SK-N-SH (cell line): ENCODE data around the gene KAT2A. TPM values are rescaled to one million over a fixed set of nuclear protein-coding genes. Genes with fewer than 3 reads are reported as not detected.

Source experiments
- CTCF ChIA-PET: fragments of 300-600, 350-600 bp; formaldehyde crosslinking; extraction: SDS; loops from one replicate; lab custom pipeline; 2021; lab: Yijun Ruan, JAX
- POLR2A ChIA-PET: fragments of 350-600 bp; sonication (Branson Sonifier 250); formaldehyde crosslinking; extraction: SDS; loops from one replicate; lab custom pipeline; 2020; ENCODE audit warnings: antibody characterized with exemption, inconsistent platforms; lab: Yijun Ruan, JAX
- DNase-seq: peaks from one replicate; pipeline ENCODE4 v3.0.0; 2012
- H2AFZ ChIP-seq: fragments of 200-600 bp; sonication (generic); 2 replicates; pipeline ENCODE4 v1.8.1; 2016; ENCODE audit warnings: antibody characterized with exemption, mild to moderate bottlenecking, low read depth
- H3F3A ChIP-seq: fragments of 200-600 bp; sonication (generic); replicated peaks from 2 replicates; pipeline ENCODE3; 2016; ENCODE audit warnings: antibody characterized with exemption, mild to moderate bottlenecking; ENCODE audit not compliant: insufficient read depth
- H3K27ac ChIP-seq, 2 experiments: fragments of 200-500 bp in 1 of 2; fragments of 200-600 bp in 1 of 2; sonication (Bioruptor generic) in 1 of 2; sonication (generic), shearing (Covaris generic) in 1 of 2; 2 replicates each; pipeline versions ENCODE4 v1.5.1 to v1.6.1; 2014 to 2016; ENCODE audit warnings: low read depth in 2 of 2, inconsistent platforms in 1 of 2, low read length in 1 of 2, mild to moderate bottlenecking in 1 of 2, mixed read lengths in 1 of 2
- H3K27me3 ChIP-seq: fragments of 200-600 bp; sonication (generic), shearing (Covaris generic); 2 replicates; pipeline ENCODE4 v1.6.1; 2016; ENCODE audit warnings: mixed run types; ENCODE audit not compliant: insufficient read depth
- H3K36me3 ChIP-seq, 2 experiments: fragments of 200-500 bp in 1 of 2; fragments of 200-600 bp in 1 of 2; sonication (Bioruptor generic) in 1 of 2; sonication (generic) in 1 of 2; replicated peaks in 1 of 2; 2 replicates each; pipeline versions ENCODE3 to v1.5.1; 2014 to 2016; ENCODE audit warnings: low read length in 1 of 2, mild to moderate bottlenecking in 1 of 2; ENCODE audit not compliant: insufficient read depth in 2 of 2, control insufficient read depth in 1 of 2
- H3K4me1 ChIP-seq, 2 experiments: fragments of 200-500 bp in 1 of 2; fragments of 200-600 bp in 1 of 2; sonication (Bioruptor generic) in 1 of 2; sonication (generic), shearing (Covaris generic) in 1 of 2; 2 replicates each; pipeline versions ENCODE4 v1.5.1 to v1.6.1; 2014 to 2016; ENCODE audit warnings: low read depth in 1 of 2, low read length in 1 of 2, mixed run types in 1 of 2; ENCODE audit not compliant: insufficient read depth in 2 of 2, control insufficient read depth in 1 of 2
- H3K4me2 ChIP-seq: fragments of 200-600 bp; sonication (generic), shearing (Covaris generic); 2 replicates; pipeline ENCODE4 v1.6.1; 2017; ENCODE audit warnings: mixed run types
- H3K4me3 ChIP-seq, 2 experiments: fragments of 200-500 bp in 1 of 2; fragments of 200-600 bp in 1 of 2; sonication (Bioruptor generic) in 1 of 2; sonication (generic), shearing (Covaris generic) in 1 of 2; 2 replicates each; pipeline versions ENCODE4 v1.5.1 to v1.8.1; 2014 to 2016; ENCODE audit warnings: low read depth in 2 of 2, inconsistent platforms in 1 of 2, low read length in 1 of 2, mild to moderate bottlenecking in 1 of 2, mixed read lengths in 1 of 2, moderate library complexity in 1 of 2
- H3K79me2 ChIP-seq: fragments of 200-600 bp; sonication (generic); 2 replicates; pipeline ENCODE4 v1.8.1; 2017; ENCODE audit warnings: mild to moderate bottlenecking; ENCODE audit not compliant: insufficient read depth
- H3K9ac ChIP-seq: fragments of 200-600 bp; sonication (generic); 2 replicates; pipeline ENCODE4 v1.6.1; 2017; ENCODE audit warnings: mixed run types
- H3K9me2 ChIP-seq: fragments of 200-600 bp; sonication (generic); 2 replicates; pipeline ENCODE4 v1.6.1; 2017; ENCODE audit warnings: mixed run types
- H3K9me3 ChIP-seq: fragments of 200-600 bp; sonication (generic); 2 replicates; pipeline ENCODE4 v1.6.1; 2017; ENCODE audit warnings: mixed run types, mild to moderate bottlenecking, moderate library complexity
- H4K20me1 ChIP-seq: fragments of 200-600 bp; sonication (generic); 2 replicates; pipeline ENCODE4 v1.6.1; 2017; ENCODE audit warnings: mild to moderate bottlenecking, mixed run types; ENCODE audit not compliant: insufficient read depth
- CHD2 ChIP-seq: fragments of 150-350 bp; IDR thresholded peaks from 2 replicates; pipeline ENCODE4 v1.6.1; 2018; ENCODE audit warnings: low read length; ENCODE audit not compliant: partially characterized antibody
- ELF1 ChIP-seq: IDR thresholded peaks from 2 replicates; pipeline ENCODE4 v1.4.0; 2012
- EZH2phosphoT487 ChIP-seq: fragments of 200-600 bp; sonication (generic); IDR thresholded peaks from 2 replicates; pipeline ENCODE4 v1.6.1; 2017; ENCODE audit warnings: low read depth, mixed run types, mild to moderate bottlenecking, antibody characterized with exemption, moderate library complexity, borderline replicate concordance
- FOXJ3 ChIP-seq: sonication (generic); formaldehyde crosslinking; IDR thresholded peaks from 2 replicates; pipeline ENCODE4 v1.5.1; 2020; ENCODE audit warnings: mild to moderate bottlenecking, missing genetic modification reagents
- GATA2 ChIP-seq: sonication (generic); formaldehyde crosslinking; IDR thresholded peaks from 2 replicates; pipeline ENCODE4 v1.5.0; 2020; ENCODE audit warnings: mild to moderate bottlenecking, missing genetic modification reagents
- JUND ChIP-seq: IDR thresholded peaks from 2 replicates; pipeline ENCODE4 v1.4.0; 2012
- NFIC ChIP-seq: IDR thresholded peaks from 2 replicates; pipeline ENCODE4 v1.4.0; 2012; ENCODE audit warnings: borderline replicate concordance
- POLR2AphosphoS5 ChIP-seq: IDR thresholded peaks from 2 replicates; pipeline ENCODE4 v1.6.1; 2012; ENCODE audit warnings: low read depth, low read length
- RFX5 ChIP-seq: IDR thresholded peaks from 2 replicates; pipeline ENCODE4 v1.6.1; 2012; ENCODE audit warnings: mild to moderate bottlenecking, improper control_type of control experiment, low read length
- RXRA ChIP-seq: IDR thresholded peaks from 2 replicates; pipeline ENCODE4 v1.4.0; 2012; ENCODE audit warnings: low read depth, mild to moderate bottlenecking, borderline replicate concordance
- SIN3A ChIP-seq: IDR thresholded peaks from 2 replicates; pipeline ENCODE4 v1.6.1; 2012; ENCODE audit warnings: low read depth, mild to moderate bottlenecking, low read length, moderate library complexity, borderline replicate concordance
- WGBS: methylation state at CpG from one replicate; pipeline ENCODE4 v1.1.6; 2017; ENCODE audit warnings: low lambda C conversion rate; 5-methylcytosine and 5-hydroxymethylcytosine counted together
- polyA plus RNA-seq, 3 experiments: library from polyadenylated mRNA; depleted of rRNA; stranded (reverse); fragments of >200 nt; gene quantifications; 2 replicates each; pipeline ENCODE4 v1.2.3, GENCODE V29; 2012
- TF ChIP-seq, protein P1 (sequence below): fragments of 200-600 bp; sonication (generic); IDR thresholded peaks from 2 replicates; pipeline ENCODE4 v1.6.1; 2017; ENCODE audit warnings: antibody characterized with exemption, mild to moderate bottlenecking, moderate library complexity
- TF ChIP-seq, protein P2 (sequence below): IDR thresholded peaks from 2 replicates; pipeline ENCODE4 v1.6.1; 2012; ENCODE audit warnings: mild to moderate bottlenecking, low read depth, low read length, moderate library complexity

Gene KAT2A
- polyA plus RNA-seq, 1 of the 3 experiments (the other 2 are of a cell fraction): 45.1 TPM

DNA sequence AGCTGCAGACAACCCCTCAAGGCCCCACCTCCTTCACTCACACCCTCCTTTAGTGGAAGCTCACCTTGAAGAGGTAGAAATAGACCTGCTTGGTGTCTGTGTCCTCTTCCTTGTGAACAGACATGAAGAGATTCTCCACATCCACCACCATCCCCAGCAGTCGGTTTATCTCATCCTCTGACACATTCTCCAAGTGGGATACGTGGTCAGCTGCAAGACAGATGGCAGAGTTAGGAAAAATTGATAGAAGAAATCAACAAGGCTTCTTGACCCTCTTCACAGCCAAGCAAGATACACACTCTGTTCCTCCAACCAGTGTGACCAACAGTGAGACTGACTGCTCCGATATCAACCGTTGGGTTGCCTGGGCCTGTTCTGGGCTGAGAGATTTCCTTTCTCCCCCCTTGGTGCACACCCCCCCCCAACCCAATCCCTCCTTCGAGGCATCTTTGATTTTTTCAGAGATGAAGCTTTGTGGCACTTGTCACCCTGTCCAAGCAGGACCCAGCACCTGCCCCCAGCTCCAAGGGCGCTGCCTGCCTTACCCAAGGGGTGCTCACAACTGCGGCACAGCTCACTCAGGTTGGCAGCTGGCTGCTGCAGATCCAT is 902 bp downstream of the KAT2A start:
- TF ChIP-seq SIN3A (no peak), RXRA (no peak), FOXJ3 (CRISPR knock-in tag) (no peak), ELF1 (no peak), JUND (no peak), GATA2 (no peak), RFX5 (no peak), EZH2phosphoT487 (no peak), POLR2AphosphoS5 (no peak), CHD2 (no peak), NFIC (no peak)
- TF ChIP-seq, protein P1, sequence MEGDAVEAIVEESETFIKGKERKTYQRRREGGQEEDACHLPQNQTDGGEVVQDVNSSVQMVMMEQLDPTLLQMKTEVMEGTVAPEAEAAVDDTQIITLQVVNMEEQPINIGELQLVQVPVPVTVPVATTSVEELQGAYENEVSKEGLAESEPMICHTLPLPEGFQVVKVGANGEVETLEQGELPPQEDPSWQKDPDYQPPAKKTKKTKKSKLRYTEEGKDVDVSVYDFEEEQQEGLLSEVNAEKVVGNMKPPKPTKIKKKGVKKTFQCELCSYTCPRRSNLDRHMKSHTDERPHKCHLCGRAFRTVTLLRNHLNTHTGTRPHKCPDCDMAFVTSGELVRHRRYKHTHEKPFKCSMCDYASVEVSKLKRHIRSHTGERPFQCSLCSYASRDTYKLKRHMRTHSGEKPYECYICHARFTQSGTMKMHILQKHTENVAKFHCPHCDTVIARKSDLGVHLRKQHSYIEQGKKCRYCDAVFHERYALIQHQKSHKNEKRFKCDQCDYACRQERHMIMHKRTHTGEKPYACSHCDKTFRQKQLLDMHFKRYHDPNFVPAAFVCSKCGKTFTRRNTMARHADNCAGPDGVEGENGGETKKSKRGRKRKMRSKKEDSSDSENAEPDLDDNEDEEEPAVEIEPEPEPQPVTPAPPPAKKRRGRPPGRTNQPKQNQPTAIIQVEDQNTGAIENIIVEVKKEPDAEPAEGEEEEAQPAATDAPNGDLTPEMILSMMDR: no peak
- TF ChIP-seq, protein P2, sequence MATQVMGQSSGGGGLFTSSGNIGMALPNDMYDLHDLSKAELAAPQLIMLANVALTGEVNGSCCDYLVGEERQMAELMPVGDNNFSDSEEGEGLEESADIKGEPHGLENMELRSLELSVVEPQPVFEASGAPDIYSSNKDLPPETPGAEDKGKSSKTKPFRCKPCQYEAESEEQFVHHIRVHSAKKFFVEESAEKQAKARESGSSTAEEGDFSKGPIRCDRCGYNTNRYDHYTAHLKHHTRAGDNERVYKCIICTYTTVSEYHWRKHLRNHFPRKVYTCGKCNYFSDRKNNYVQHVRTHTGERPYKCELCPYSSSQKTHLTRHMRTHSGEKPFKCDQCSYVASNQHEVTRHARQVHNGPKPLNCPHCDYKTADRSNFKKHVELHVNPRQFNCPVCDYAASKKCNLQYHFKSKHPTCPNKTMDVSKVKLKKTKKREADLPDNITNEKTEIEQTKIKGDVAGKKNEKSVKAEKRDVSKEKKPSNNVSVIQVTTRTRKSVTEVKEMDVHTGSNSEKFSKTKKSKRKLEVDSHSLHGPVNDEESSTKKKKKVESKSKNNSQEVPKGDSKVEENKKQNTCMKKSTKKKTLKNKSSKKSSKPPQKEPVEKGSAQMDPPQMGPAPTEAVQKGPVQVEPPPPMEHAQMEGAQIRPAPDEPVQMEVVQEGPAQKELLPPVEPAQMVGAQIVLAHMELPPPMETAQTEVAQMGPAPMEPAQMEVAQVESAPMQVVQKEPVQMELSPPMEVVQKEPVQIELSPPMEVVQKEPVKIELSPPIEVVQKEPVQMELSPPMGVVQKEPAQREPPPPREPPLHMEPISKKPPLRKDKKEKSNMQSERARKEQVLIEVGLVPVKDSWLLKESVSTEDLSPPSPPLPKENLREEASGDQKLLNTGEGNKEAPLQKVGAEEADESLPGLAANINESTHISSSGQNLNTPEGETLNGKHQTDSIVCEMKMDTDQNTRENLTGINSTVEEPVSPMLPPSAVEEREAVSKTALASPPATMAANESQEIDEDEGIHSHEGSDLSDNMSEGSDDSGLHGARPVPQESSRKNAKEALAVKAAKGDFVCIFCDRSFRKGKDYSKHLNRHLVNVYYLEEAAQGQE: no peak
- H2AFZ ChIP-seq: no peak overlapping the region
- 49% methylated on average over 6 of the region's 7 CpGs for WGBS
- H3K27me3 ChIP-seq: no peaks in the 10 kb centered on the region
- no peaks in the 10 kb centered on the region for H3K9me3 ChIP-seq
- H3K9ac ChIP-seq: no peak overlapping the region; the same call in 1 of the 2 replicates
- no peak overlapping the region; a peak in 1 of 4 replicates for H3K27ac ChIP-seq
- peaks cover 0 to 11% of the 10 kb centered on the region in 2 experiments; a peak in 1 of 4 replicates for H3K4me1 ChIP-seq
- H3K4me2 ChIP-seq: peak overlapping the region; percentile 80
- peak overlapping the region; percentile 49 to 71 for H3K4me3 ChIP-seq
- no peaks in the 10 kb centered on the region for H3K79me2 ChIP-seq
- H3K36me3 ChIP-seq: peaks cover 7 to 34% of the 10 kb centered on the region in 2 experiments
- H3K9me2 ChIP-seq: no peaks in the 10 kb centered on the region
- H3F3A ChIP-seq: peaks cover 3% of the 10 kb centered on the region
- DNase-seq: no peak
- ChIA-PET POLR2A (interaction anchor here (0.9 to 1.2 kb wide), 3 partner anchors 11 to 100 kb away, joined by 3 to 9 read pairs (median 3); partner anchors contain the start of gene NKIRAS2), CTCF (interaction anchor here (0.5 to 29.9 kb wide), 17 partner anchors 9 to 163 kb away, joined by 3 to 496 read pairs (median 4); partner anchors contain the start of genes CNP, DNAJC7, KCNH4 and NKIRAS2)
- no peaks in the 10 kb centered on the region for H4K20me1 ChIP-seq
